K562 (cell line): ENCODE data around the gene OR8B2. TPM values are rescaled to one million over a fixed set of nuclear protein-coding genes. Genes with fewer than 3 reads are reported as not detected.

ENCODE experiments used
- CBX8 ChIP-seq: fragments of 200-600 bp; sonication (generic); IDR thresholded peaks from 2 replicates; pipeline ENCODE4 v1.6.1; 2012; ENCODE audit warnings: borderline replicate concordance, mixed run types, low read depth, mild to moderate bottlenecking, moderate library complexity, mixed read lengths, low read length, control low read depth, inconsistent platforms; ENCODE audit not compliant: poor library complexity, severe bottlenecking; ENCODE audit errors: extremely low read depth
- CCAR2 ChIP-seq: fragments of 200-400 bp; formaldehyde crosslinking; IDR thresholded peaks from 2 replicates; pipeline ENCODE4 v1.6.1; 2017; ENCODE audit warnings: mild to moderate bottlenecking, low read depth, low read length
- CSDE1 ChIP-seq, 2 experiments: fragments of 450-650 bp; IDR thresholded peaks; 2 replicates each; pipeline ENCODE4 v1.6.1; 2016; ENCODE audit warnings: mild to moderate bottlenecking in 1 of 2
- CTCF ChIP-seq, 3 experiments: IDR thresholded peaks in 2 of 3; conservative IDR thresholded peaks in 1 of 3; 2 replicates each; pipeline ENCODE4 v1.5.1; 2011 to 2012; ENCODE audit warnings: low read length in 3 of 3, mild to moderate bottlenecking in 3 of 3, control low read depth in 2 of 3, improper control_type of control experiment in 1 of 3, inconsistent platforms in 1 of 3, low read depth in 1 of 3, mixed read lengths in 1 of 3, moderate library complexity in 1 of 3; ENCODE audit not compliant: insufficient read depth in 2 of 3
- FOSL1 ChIP-seq: fragments of 200-800 bp; sonication (Bioruptor generic); conservative IDR thresholded peaks from 2 replicates; pipeline ENCODE4 v1.6.1; 2016; ENCODE audit warnings: missing genetic modification characterization, missing compliant biosample characterization
- FOXK1 ChIP-seq: sonication (generic); formaldehyde crosslinking; IDR thresholded peaks from 2 replicates; pipeline ENCODE4 v1.8.0; 2022; ENCODE audit warnings: missing genetic modification reagents, mild to moderate bottlenecking, borderline replicate concordance
- HMGXB4 ChIP-seq: sonication (generic); formaldehyde crosslinking; IDR thresholded peaks from 2 replicates; pipeline ENCODE4 v1.8.1; 2023; ENCODE audit warnings: mild to moderate bottlenecking, missing genetic modification reagents
- ID3 ChIP-seq, 2 experiments: fragments of 250-450 bp in 1 of 2; fragments of 450-650 bp in 1 of 2; sonication (Bioruptor Pico) in 1 of 2; IDR thresholded peaks; 2 replicates each; pipeline versions ENCODE4 v1.6.1 to v1.8.0; 2016 to 2021; ENCODE audit warnings: mild to moderate bottlenecking in 2 of 2, moderate library complexity in 2 of 2, missing compliant biosample characterization in 1 of 2, missing genetic modification characterization in 1 of 2
- KLF1 ChIP-seq: fragments of 450-650 bp; IDR thresholded peaks from 2 replicates; pipeline ENCODE4 v1.6.1; 2016; ENCODE audit warnings: missing genetic modification characterization, missing compliant biosample characterization
- KLF13 ChIP-seq: fragments of 450-650 bp; IDR thresholded peaks from 2 replicates; pipeline ENCODE4 v1.6.1; 2016; ENCODE audit warnings: missing genetic modification characterization, low read depth, mild to moderate bottlenecking, missing compliant biosample characterization, moderate library complexity, borderline replicate concordance
- MLLT1 ChIP-seq, 2 experiments: fragments of 450-650 bp; IDR thresholded peaks; 2 replicates each; pipeline ENCODE4 v1.6.1; 2016
- NRF1 ChIP-seq, 2 experiments: fragments of 450-650 bp; IDR thresholded peaks in 1 of 2; conservative IDR thresholded peaks in 1 of 2; 2 replicates each; pipeline ENCODE4 v1.6.1; 2014; ENCODE audit warnings: mild to moderate bottlenecking in 2 of 2
- PTBP1 ChIP-seq: fragments of 200-400 bp; formaldehyde crosslinking; IDR thresholded peaks from 2 replicates; pipeline ENCODE4 v1.6.1; 2017; ENCODE audit warnings: low read depth, low read length
- THAP12 ChIP-seq: fragments of 250-450 bp; sonication (Bioruptor Pico); IDR thresholded peaks from 2 replicates; pipeline ENCODE4 v1.9.0; 2021; ENCODE audit warnings: mild to moderate bottlenecking, inconsistent platforms
- ZNF23 ChIP-seq: fragments of 250-450 bp; sonication (Bioruptor Pico); IDR thresholded peaks from 2 replicates; pipeline ENCODE4 v1.4.0; 2020; ENCODE audit warnings: mild to moderate bottlenecking
- ZNF444 ChIP-seq: fragments of 250-450 bp; sonication (Bioruptor Pico); IDR thresholded peaks from 2 replicates; pipeline ENCODE4 v1.4.0; 2020; ENCODE audit warnings: mild to moderate bottlenecking, moderate library complexity
- ZNF57 ChIP-seq: fragments of 450-650 bp; formaldehyde crosslinking; IDR thresholded peaks from 2 replicates; pipeline ENCODE4 v1.4.0; 2020; ENCODE audit warnings: mild to moderate bottlenecking, moderate library complexity
- polyA plus RNA-seq, 8 experiments: library from polyadenylated mRNA; depleted of rRNA in 4 of 8; stranded (reverse) in 5 of 8; unstranded in 3 of 8; fragments of >200 nt; fragmentation: Nextera tagmentation in 2 of 8; fragmentation: Illumina TruSeq in 1 of 8; extraction: Ambion mirVana in 2 of 8; extraction: Trizol in 1 of 8; gene quantifications; 2 replicates each; pipeline versions ENCODE4 v1.2.1 to v1.2.3, GENCODE V29; 2011 to 2014; ENCODE audit warnings: inconsistent platforms in 1 of 8, missing spikeins in 1 of 8
- total RNA-seq, 7 experiments: library from RNA; depleted of rRNA in 6 of 7; stranded (reverse); fragments of >200 nt in 6 of 7; fragmentation: Illumina TruSeq in 2 of 7; extraction: Trizol in 2 of 7; gene quantifications; 2 replicates each; pipeline versions ENCODE4 v1.2.1 to v1.2.3, GENCODE V29; 2011 to 2021; ENCODE audit warnings: low replicate concordance in 1 of 7

Gene OR8B2
- total and polyA plus RNA-seq, 9 of the 15 experiments (the other 6 are each of a cell fraction or from before 2014, with no cell fraction given), result 0.56 TPM; not detected in 8

- TF ChIP-seq FOSL1 (tag) (no peak), KLF1 (tag) (no peak), MLLT1 (IDR thresholded peaks at IDR 0.05) (no peak), ID3 (CRISPR knock-in tag; IDR thresholded peaks at IDR 0.05) (no peak), ID3 (tag; IDR thresholded peaks at IDR 0.05) (no peak), ZNF23 (no peak), KLF13 (no peak), ZNF57 (no peak), THAP12 (no peak), HMGXB4 (CRISPR knock-in tag) (no peak), CBX8 (no peak), NRF1 (conservative IDR thresholded peaks at IDR 0.05 in 1 of 2, IDR thresholded peaks at IDR 0.05 in 1 of 2) (no peak), FOXK1 (CRISPR knock-in tag) (no peak), PTBP1 (no peak), CSDE1 (IDR thresholded peaks at IDR 0.05) (no peak), CTCF (IDR thresholded peaks at IDR 0.05 in 2 of 3, conservative IDR thresholded peaks at IDR 0.05 in 1 of 3; ENCODE audit: insufficient read depth in 2 of 3, low read depth in 1 of 3, low read length in 3 of 3) (peak; percentile 48 to 80 (median 53); a peak in 5 of 6 replicates), CCAR2 (no peak), ZNF444 (CRISPR knock-in tag) (no peak)
These were observed 31.1 kb upstream of the OR8B2 start (continued) for GRCh38 chr11:124415356-124415923.
